ENCODE results near the gene CUBN. TPM values are rescaled to one million over a fixed set of nuclear protein-coding genes. Genes with fewer than 3 reads are reported as not detected.

The CUBN gene
- total RNA-seq, 2 donors from 2014 or later, result 1.3 to 9.7 TPM

DNA sequence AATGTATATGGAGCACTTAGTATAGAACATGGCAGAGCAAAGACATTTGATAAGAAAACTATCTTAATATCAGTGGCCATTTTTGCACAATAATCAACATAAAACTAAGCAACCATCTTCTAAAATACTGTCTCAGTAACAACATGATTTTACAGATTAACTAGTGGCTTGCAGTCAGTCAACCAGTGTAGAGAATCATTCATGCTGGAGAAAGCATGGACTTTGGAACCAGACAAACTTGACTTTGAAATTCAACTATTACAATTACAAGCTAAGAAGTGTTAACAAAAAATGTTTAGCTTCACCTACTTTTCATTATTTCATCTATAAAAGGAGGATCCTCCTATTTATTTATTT lies 27.7 kb downstream of the CUBN start:
- Histone ChIP-seq H3K36me3 (no peaks in the 10 kb centered on the region), H3K4me3 (no peak overlapping the region), H3K27me3 (replicated peaks; ENCODE audit: insufficient read depth) (no peaks in the 10 kb centered on the region), H3K9me3 (no peaks in the 10 kb centered on the region), H3K4me1 (replicated peaks) (no peaks in the 10 kb centered on the region), H3K27ac (no peak overlapping the region)
- intact Hi-C loops (cut with DNase I), result no loop called here
- no peak for DNase-seq (ENCODE audit: low spot score)
- TF ChIP-seq POLR2A (IDR thresholded peaks at IDR 0.05), result no peak
- TF ChIP-seq POLR2AphosphoS5 (IDR thresholded peaks at IDR 0.05), result no peak
- TF ChIP-seq, protein P1, sequence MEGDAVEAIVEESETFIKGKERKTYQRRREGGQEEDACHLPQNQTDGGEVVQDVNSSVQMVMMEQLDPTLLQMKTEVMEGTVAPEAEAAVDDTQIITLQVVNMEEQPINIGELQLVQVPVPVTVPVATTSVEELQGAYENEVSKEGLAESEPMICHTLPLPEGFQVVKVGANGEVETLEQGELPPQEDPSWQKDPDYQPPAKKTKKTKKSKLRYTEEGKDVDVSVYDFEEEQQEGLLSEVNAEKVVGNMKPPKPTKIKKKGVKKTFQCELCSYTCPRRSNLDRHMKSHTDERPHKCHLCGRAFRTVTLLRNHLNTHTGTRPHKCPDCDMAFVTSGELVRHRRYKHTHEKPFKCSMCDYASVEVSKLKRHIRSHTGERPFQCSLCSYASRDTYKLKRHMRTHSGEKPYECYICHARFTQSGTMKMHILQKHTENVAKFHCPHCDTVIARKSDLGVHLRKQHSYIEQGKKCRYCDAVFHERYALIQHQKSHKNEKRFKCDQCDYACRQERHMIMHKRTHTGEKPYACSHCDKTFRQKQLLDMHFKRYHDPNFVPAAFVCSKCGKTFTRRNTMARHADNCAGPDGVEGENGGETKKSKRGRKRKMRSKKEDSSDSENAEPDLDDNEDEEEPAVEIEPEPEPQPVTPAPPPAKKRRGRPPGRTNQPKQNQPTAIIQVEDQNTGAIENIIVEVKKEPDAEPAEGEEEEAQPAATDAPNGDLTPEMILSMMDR (IDR thresholded peaks at IDR 0.05), result no peak

DNA sequence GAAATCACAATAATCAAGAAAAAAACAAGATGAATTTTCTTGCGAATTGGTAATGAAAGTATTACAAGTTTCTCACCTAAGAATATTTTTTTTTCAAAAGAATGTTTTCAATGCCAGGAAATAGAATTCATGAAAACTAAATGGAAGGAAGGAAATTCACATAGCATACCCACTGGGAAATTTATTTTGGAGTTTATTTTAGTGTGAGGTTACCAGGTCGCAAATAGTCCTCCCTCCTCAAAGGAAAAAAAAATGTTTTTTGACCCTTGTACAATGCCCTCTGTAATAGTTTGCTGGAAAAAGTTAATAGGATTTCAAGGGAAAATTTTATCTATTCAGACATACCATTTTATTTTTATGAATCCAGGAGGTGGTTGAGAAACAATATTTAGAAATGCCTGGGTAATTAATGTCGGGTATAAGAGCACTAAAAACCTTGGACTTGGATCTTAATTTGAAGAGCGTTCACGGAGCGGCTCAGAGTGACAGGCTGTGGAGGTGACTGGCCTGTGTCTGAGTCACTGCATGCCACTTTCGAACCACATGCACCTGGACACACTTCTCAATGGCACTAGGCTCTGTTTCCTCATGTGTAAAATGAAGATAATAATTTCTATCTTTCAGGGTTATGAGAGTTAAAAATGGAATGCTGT lies 28.2 kb downstream of the CUBN start:
- TF ChIP-seq POLR2A (IDR thresholded peaks at IDR 0.05), result no peak
- TF ChIP-seq, protein P1 (IDR thresholded peaks at IDR 0.05), result no peak
- TF ChIP-seq POLR2AphosphoS5 (IDR thresholded peaks at IDR 0.05), result no peak
- no peaks in the 10 kb centered on the region for H3K27me3 ChIP-seq (replicated peaks; ENCODE audit: insufficient read depth)
- no peak overlapping the region for H3K27ac ChIP-seq
- no peaks in the 10 kb centered on the region for H3K36me3 ChIP-seq
- H3K9me3 ChIP-seq, result no peaks in the 10 kb centered on the region
- WGBS, result 81% methylated on average over 7 of the region's 7 CpGs
- no peak for DNase-seq (ENCODE audit: low spot score)
- no peaks in the 10 kb centered on the region for H3K4me1 ChIP-seq (replicated peaks)
- intact Hi-C loops (cut with DNase I), result no loop called here
- no peak overlapping the region for H3K4me3 ChIP-seq

DNA sequence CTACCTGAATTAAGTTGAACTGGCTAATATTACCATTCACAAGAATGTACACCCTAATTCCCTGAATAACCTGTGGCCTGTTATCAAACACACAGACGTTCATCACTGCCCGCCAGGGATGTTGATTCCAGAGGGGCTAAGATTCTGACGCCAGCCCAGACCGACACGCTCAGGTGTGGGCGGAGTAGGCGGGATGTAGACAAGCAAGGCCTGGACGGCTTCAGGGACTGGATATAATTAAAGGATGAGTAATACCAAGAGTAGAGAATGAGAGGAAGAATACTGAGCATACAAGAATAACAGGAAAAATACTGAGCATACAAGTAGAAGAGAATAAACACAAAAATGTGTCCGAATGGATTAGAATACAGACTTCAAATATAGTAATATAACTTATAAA lies 29.0 kb downstream of the CUBN start:
- 82% methylated on average over 9 of the region's 9 CpGs for WGBS
- no peak for DNase-seq (ENCODE audit: low spot score)
- TF ChIP-seq, protein P1 (IDR thresholded peaks at IDR 0.05), result no peak
- TF ChIP-seq POLR2A (IDR thresholded peaks at IDR 0.05), result no peak
- no peak for TF ChIP-seq POLR2AphosphoS5 (IDR thresholded peaks at IDR 0.05)
- Histone ChIP-seq H3K4me3 (no peak overlapping the region), H3K27me3 (replicated peaks; ENCODE audit: insufficient read depth) (no peaks in the 10 kb centered on the region), H3K36me3 (no peaks in the 10 kb centered on the region), H3K9me3 (no peaks in the 10 kb centered on the region), H3K4me1 (replicated peaks) (no peaks in the 10 kb centered on the region), H3K27ac (no peak overlapping the region)
- intact Hi-C loops (cut with DNase I), result no loop called here

DNA sequence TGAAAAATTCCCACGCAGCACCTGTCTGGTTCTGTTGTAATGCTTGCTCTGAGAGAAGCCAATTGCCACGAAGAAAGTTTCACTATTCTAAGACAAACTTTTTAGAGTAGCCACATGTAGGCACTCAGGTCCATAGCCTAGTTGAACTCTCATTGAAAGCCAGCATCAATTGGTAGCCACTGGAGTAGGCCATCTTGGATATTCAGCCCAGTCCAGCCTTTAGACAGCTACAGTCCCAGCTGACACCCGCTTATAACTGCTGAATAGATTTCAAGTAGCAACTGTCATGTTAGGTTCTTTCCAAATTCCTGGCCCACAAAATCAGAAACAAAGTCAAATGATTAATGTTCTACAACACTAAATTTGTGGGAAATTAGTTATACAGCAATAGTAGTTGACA lies 31.6 kb downstream of the CUBN start:
- no peaks in the 10 kb centered on the region for H3K36me3 ChIP-seq
- WGBS, result 85% methylated on average over 3 of the region's 3 CpGs
- intact Hi-C loops (cut with DNase I), result no loop called here
- no peaks in the 10 kb centered on the region for H3K9me3 ChIP-seq
- H3K27me3 ChIP-seq (replicated peaks; ENCODE audit: insufficient read depth), result no peaks in the 10 kb centered on the region
- no peaks in the 10 kb centered on the region for H3K4me1 ChIP-seq (replicated peaks)
- TF ChIP-seq, protein P1 (IDR thresholded peaks at IDR 0.05), result no peak
- TF ChIP-seq POLR2AphosphoS5 (IDR thresholded peaks at IDR 0.05) (no peak), POLR2A (IDR thresholded peaks at IDR 0.05) (no peak)
- H3K4me3 ChIP-seq, result no peak overlapping the region
- DNase-seq (ENCODE audit: low spot score), result no peak
- H3K27ac ChIP-seq, result no peak overlapping the region

DNA sequence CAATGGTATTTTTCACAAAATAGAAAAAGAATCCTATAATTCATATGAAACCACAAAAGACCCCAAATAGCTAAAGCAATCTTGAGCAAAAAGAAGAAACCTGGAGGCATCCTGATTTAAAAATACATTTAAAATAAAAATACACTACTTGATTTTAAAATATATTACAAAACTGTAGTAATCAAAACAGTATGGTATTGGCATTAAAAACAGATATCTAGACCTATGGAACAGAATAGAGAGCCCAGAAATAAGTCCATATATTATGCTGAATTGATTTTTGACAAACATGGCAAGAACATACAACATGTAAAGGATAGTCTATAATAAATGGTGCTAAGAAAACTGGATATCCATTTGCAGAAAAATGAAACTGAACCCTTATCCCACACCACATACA lies 34.8 kb downstream of the CUBN start:
- DNase-seq (ENCODE audit: low spot score), result no peak
- no peaks in the 10 kb centered on the region for H3K4me1 ChIP-seq (replicated peaks)
- H3K36me3 ChIP-seq, result no peaks in the 10 kb centered on the region
- no peaks in the 10 kb centered on the region for H3K27me3 ChIP-seq (replicated peaks; ENCODE audit: insufficient read depth)
- no peak overlapping the region for H3K27ac ChIP-seq
- H3K4me3 ChIP-seq, result no peak overlapping the region
- H3K9me3 ChIP-seq, result no peaks in the 10 kb centered on the region
- no peak for TF ChIP-seq POLR2AphosphoS5 (IDR thresholded peaks at IDR 0.05)
- TF ChIP-seq, protein P1 (IDR thresholded peaks at IDR 0.05), result no peak
- no peak for TF ChIP-seq POLR2A (IDR thresholded peaks at IDR 0.05)
- intact Hi-C loops (cut with DNase I), result no loop called here

All from prostate gland (tissue), 2 donors.